PFSK-1 (cell line): ENCODE results near the gene SF1.

Source experiments
- FOXP2 ChIP-seq: optimal IDR thresholded peaks from 2 replicates; pipeline ENCODE3; 2011; ENCODE audit warnings: borderline replicate concordance, control low read depth, inconsistent platforms; ENCODE audit not compliant: insufficient read depth; ENCODE audit errors: extremely low read length, extremely low read depth
- POLR2AphosphoS5 ChIP-seq: IDR thresholded peaks from 2 replicates; pipeline ENCODE4 v1.6.1; 2012; ENCODE audit warnings: low read depth, mild to moderate bottlenecking, control low read depth, low read length, moderate library complexity
- SIN3A ChIP-seq: IDR thresholded peaks from 2 replicates; pipeline ENCODE4 v1.6.1; 2012; ENCODE audit warnings: mild to moderate bottlenecking, low read length, moderate library complexity, borderline replicate concordance; ENCODE audit not compliant: insufficient read depth
- TAF1 ChIP-seq: IDR thresholded peaks from 2 replicates; pipeline ENCODE4 v1.6.1; 2012; ENCODE audit warnings: low read length, control low read depth, borderline replicate concordance; ENCODE audit not compliant: insufficient read depth
- TF ChIP-seq, protein P1 (sequence below), 2 experiments: IDR thresholded peaks; 2 replicates each; pipeline versions ENCODE4 v1.6.1 to v1.8.0; 2011 to 2012; ENCODE audit warnings: low read depth in 2 of 2, low read length in 2 of 2, control low read depth in 1 of 2, inconsistent platforms in 1 of 2, mild to moderate bottlenecking in 1 of 2, moderate library complexity in 1 of 2; ENCODE audit not compliant: insufficient read depth in 1 of 2

DNA sequence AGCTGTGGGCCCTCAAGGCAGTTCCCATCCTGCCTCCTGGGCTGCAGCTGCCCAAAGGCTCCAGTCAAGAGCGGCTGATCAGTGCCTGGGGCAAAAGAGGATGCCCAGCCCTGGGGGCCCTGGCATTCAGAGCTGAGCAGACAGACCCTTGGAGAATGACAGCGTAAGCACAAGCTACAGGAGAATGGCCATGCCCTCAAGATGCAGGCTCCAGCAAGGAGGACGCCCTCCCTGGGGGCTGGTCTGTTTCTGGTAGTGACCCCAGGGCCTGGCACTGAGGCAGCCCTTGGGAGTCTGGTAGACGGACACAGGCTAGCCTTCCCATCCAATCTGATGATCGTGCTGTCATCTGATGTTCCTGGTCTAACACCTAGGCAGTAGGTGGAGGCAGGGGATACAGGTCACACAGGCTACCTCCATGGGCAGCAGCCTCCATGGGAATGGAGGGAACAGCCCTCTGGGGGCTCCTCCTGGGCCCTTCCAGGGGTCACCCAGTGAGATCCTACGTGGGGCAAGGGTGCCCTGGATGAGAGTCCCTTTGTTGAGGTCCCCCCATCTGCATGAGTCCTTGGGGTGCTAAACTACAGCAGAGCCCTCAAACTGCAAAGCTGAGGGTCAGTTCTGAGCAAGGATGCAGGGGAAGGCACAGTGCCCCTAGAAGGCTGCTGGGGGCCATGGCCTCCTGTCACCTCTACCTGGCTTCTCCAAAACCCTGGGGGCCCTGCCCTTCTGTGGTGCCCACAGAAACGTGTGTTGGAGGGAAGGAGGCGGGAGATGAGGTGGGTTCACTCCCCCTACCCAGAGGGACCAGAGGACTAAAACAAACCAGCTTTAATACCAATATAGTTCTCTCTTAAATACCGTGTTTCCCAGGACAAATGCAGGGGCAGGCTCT, 10.2 kb upstream of the SF1 start:
- TF ChIP-seq, protein P1, sequence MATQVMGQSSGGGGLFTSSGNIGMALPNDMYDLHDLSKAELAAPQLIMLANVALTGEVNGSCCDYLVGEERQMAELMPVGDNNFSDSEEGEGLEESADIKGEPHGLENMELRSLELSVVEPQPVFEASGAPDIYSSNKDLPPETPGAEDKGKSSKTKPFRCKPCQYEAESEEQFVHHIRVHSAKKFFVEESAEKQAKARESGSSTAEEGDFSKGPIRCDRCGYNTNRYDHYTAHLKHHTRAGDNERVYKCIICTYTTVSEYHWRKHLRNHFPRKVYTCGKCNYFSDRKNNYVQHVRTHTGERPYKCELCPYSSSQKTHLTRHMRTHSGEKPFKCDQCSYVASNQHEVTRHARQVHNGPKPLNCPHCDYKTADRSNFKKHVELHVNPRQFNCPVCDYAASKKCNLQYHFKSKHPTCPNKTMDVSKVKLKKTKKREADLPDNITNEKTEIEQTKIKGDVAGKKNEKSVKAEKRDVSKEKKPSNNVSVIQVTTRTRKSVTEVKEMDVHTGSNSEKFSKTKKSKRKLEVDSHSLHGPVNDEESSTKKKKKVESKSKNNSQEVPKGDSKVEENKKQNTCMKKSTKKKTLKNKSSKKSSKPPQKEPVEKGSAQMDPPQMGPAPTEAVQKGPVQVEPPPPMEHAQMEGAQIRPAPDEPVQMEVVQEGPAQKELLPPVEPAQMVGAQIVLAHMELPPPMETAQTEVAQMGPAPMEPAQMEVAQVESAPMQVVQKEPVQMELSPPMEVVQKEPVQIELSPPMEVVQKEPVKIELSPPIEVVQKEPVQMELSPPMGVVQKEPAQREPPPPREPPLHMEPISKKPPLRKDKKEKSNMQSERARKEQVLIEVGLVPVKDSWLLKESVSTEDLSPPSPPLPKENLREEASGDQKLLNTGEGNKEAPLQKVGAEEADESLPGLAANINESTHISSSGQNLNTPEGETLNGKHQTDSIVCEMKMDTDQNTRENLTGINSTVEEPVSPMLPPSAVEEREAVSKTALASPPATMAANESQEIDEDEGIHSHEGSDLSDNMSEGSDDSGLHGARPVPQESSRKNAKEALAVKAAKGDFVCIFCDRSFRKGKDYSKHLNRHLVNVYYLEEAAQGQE (IDR thresholded peaks at IDR 0.05; ENCODE audit: insufficient read depth in 1 of 2, low read depth in 2 of 2, low read length in 2 of 2): no peak
- TF ChIP-seq POLR2AphosphoS5 (no peak), TAF1 (no peak), SIN3A (no peak), FOXP2 (no peak)
